Mucosa of descending colon (tissue), 3 donors: ENCODE results near the gene MICU1. TPM values are rescaled to one million over a fixed set of nuclear protein-coding genes. Genes with fewer than 3 reads are reported as not detected.
"Not testable (repeated sequence)": the region's sequence is repeated elsewhere in the genome, so short reads cannot be mapped to it uniquely, and the experiment has no call there.

Source experiments
- ATAC-seq: fragments of 200-7000 bp; cut with Tn5 transposase; one replicate; pipeline ENCODE4 v1.9.1; 2020; ENCODE audit warnings: mild to moderate bottlenecking, moderate library complexity
- DNase-seq, 3 donors: peaks; one replicate each; pipeline ENCODE4 v3.0.0-alpha.2; 2020
- H3K36me3 ChIP-seq: fragments of 200-600 bp; one replicate; pipeline ENCODE4 v1.8.0; 2021; ENCODE audit warnings: low read depth, mild to moderate bottlenecking
- H3K4me1 ChIP-seq: fragments of 200-600 bp; one replicate; pipeline ENCODE4 v1.8.0; 2021; ENCODE audit warnings: low read depth, mild to moderate bottlenecking
- H3K4me3 ChIP-seq: fragments of 200-600 bp; one replicate; pipeline ENCODE4 v1.8.0; 2021; ENCODE audit warnings: mild to moderate bottlenecking
- H3K9me3 ChIP-seq: fragments of 200-600 bp; one replicate; pipeline ENCODE4 v1.8.0; 2021; ENCODE audit warnings: mild to moderate bottlenecking
- CTCF ChIP-seq: fragments of 200-600 bp; IDR thresholded peaks from one replicate; pipeline ENCODE4 v1.8.0; 2022; ENCODE audit warnings: antibody characterized with exemption, mild to moderate bottlenecking
- intact Hi-C, 2 donors: fragments of 100-400 bp; cut with DNase I in 1 of 2; cut with micrococcal nuclease in 1 of 2; formaldehyde crosslinking; loops; one replicate each; pipeline versions ENCODE4 v1.11.0 to v1.11.1; 2022; cut with DNase I, micrococcal nuclease
- total RNA-seq, 3 donors: library from RNA; stranded (reverse); fragmentation: NEBNext Ultra II Directional in 2 of 3; extraction: Animal tissue kit (Norgen Biotek cat#: 25700) in 2 of 3; gene quantifications; one replicate each; pipeline versions ENCODE4 v1.2.1 to v1.2.4, GENCODE V29; 2021 to 2023
- donor health status: DM: no; HTN: no; CAD: no; lungs with moderate emphysema.
- donor health status: DM: no; HTN: no; CAD: no.
- donor health status: DM: no; HTN: yes; CAD: no.

The MICU1 gene
- total RNA-seq, 3 donors from 2014 or later: 38.6 to 45.3 (median 45.0) TPM

- intact Hi-C loops: no loop called here
- Histone ChIP-seq H3K4me3 (no peak overlapping the region), H3K9me3 (peaks cover 7% of the 10 kb centered on the region), H3K36me3 (no peaks in the 10 kb centered on the region), H3K4me1 (no peaks in the 10 kb centered on the region)
- no peak for ATAC-seq
- no peak for TF ChIP-seq CTCF
- DNase-seq: no peak
These were observed 209.2 kb downstream of the MICU1 start for GRCh38 chr10:72416661-72417060.

- no peaks in the 10 kb centered on the region for H3K36me3 ChIP-seq
- ATAC-seq (no peak), DNase-seq (no peak)
- no peak for TF ChIP-seq CTCF
- H3K4me3 ChIP-seq: no peak overlapping the region
- peaks cover 7% of the 10 kb centered on the region for H3K9me3 ChIP-seq
- no peaks in the 10 kb centered on the region for H3K4me1 ChIP-seq
- intact Hi-C loops: no loop called here
These were observed 211.2 kb downstream of the MICU1 start for GRCh38 chr10:72414642-72415041.

- H3K4me1 ChIP-seq: no peaks in the 10 kb centered on the region
- ATAC-seq: peak; percentile 82
- TF ChIP-seq CTCF: no peak
- no peak for DNase-seq
- H3K9me3 ChIP-seq: peaks cover 3% of the 10 kb centered on the region
- H3K4me3 ChIP-seq: no peak overlapping the region
- H3K36me3 ChIP-seq: no peaks in the 10 kb centered on the region
- intact Hi-C loops: no loop called here
These were observed 216.7 kb downstream of the MICU1 start for GRCh38 chr10:72409167-72409566.

GRCh38 chr10:72407927-72408600 lies 217.8 kb downstream of the MICU1 start:
- ATAC-seq: no peak
- DNase-seq: no peak
- no peak for TF ChIP-seq CTCF
- intact Hi-C loops: no loop called here
- Histone ChIP-seq H3K9me3 (no peaks in the 10 kb centered on the region), H3K36me3 (no peaks in the 10 kb centered on the region), H3K4me3 (no peak overlapping the region), H3K4me1 (no peaks in the 10 kb centered on the region)

- no peak for TF ChIP-seq CTCF
- no peaks in the 10 kb centered on the region for H3K4me1 ChIP-seq
- DNase-seq (no peak), ATAC-seq (no peak)
- H3K36me3 ChIP-seq: no peaks in the 10 kb centered on the region
- H3K9me3 ChIP-seq: no peaks in the 10 kb centered on the region
- H3K4me3 ChIP-seq: no peak overlapping the region
- intact Hi-C loops: no loop called here
These were observed 218.4 kb downstream of the MICU1 start for GRCh38 chr10:72407471-72407870.

- H3K36me3 ChIP-seq, H3K9me3 ChIP-seq, ATAC-seq, H3K4me1 ChIP-seq, intact Hi-C loops, H3K4me3 ChIP-seq: not testable (repeated sequence)
- peak in 1 of 3 donors; percentile 6 for DNase-seq
These were observed 230.3 kb downstream of the MICU1 start for GRCh38 chr10:72395581-72395980.
